Thyroid gland (tissue), 4 donors: ENCODE results near the gene TMPRSS6.

Experiments
- CTCF ChIP-seq, 6 experiments: fragments of 200-600 bp in 3 of 6; fragments of 450-650 bp in 3 of 6; sonication (generic) in 3 of 6; IDR thresholded peaks; one replicate each; pipeline ENCODE4 v1.5.1; 2016 to 2019; ENCODE audit warnings: antibody characterized with exemption in 6 of 6, mild to moderate bottlenecking in 2 of 6, inconsistent platforms in 1 of 6, moderate library complexity in 1 of 6
- POLR2A ChIP-seq, 2 donors: fragments of 450-650 bp; IDR thresholded peaks; one replicate each; pipeline ENCODE4 v1.6.1; 2017; ENCODE audit warnings: antibody characterized with exemption in 2 of 2, mild to moderate bottlenecking in 2 of 2, moderate library complexity in 1 of 2

- TF ChIP-seq CTCF (IDR thresholded peaks at IDR 0.05) (no peak), POLR2A (IDR thresholded peaks at IDR 0.05) (no peak)
These were observed 6.4 kb downstream of the TMPRSS6 start for GRCh38 chr22:37103151-37103550.
